Activated T-helper 1 cell treated with anti-CD3 and anti-CD28 coated beads, Interleukin-12 subunit alpha, Interleukin-12 subunit beta, Interleukin-2, Interleukin-4 antibody, amounts not matched to agents 30 ng/mL and 10 ng/mL and 1 ng/mL, durations not matched to agents 14 hours and 24 hours and 36 hours (primary cell): ENCODE results near the gene OBSCN. TPM values are rescaled to one million over a fixed set of nuclear protein-coding genes. Genes with fewer than 3 reads are reported as not detected.

Experiments used
- DNase-seq: peaks from one replicate; pipeline ENCODE4 v3.0.0; 2021; ENCODE audit warnings: low spot score
- H3K27ac Mint-ChIP-seq: one replicate; pipeline ENCODE4 v1.8.0; 2021; ENCODE audit warnings: mild to moderate bottlenecking, mixed read lengths
- H3K27me3 Mint-ChIP-seq: one replicate; pipeline ENCODE4 v1.8.0; 2022; ENCODE audit warnings: mild to moderate bottlenecking, moderate library complexity, mixed read lengths; ENCODE audit not compliant: insufficient read depth
- H3K36me3 Mint-ChIP-seq: one replicate; pipeline ENCODE4 v1.8.0; 2021; ENCODE audit warnings: low read depth, mixed read lengths
- H3K4me1 Mint-ChIP-seq: one replicate; pipeline ENCODE4 v1.8.0; 2021; ENCODE audit warnings: low read depth, mixed read lengths
- H3K4me3 Mint-ChIP-seq: one replicate; pipeline ENCODE4 v1.8.0; 2021; ENCODE audit warnings: mild to moderate bottlenecking, moderate library complexity, mixed read lengths
- H3K9me3 Mint-ChIP-seq: one replicate; pipeline ENCODE4 v1.8.0; 2021; ENCODE audit warnings: mixed read lengths
- intact Hi-C: fragments of 100-400 bp; cut with micrococcal nuclease; formaldehyde crosslinking; loops from one replicate; pipeline ENCODE4 v1.15.1; 2024
- total RNA-seq: library from RNA; stranded (reverse); gene quantifications from 2 replicates; pipeline ENCODE4 v1.2.3, GENCODE V29; 2022

OBSCN gene
- total RNA-seq, 1 donor from 2014 or later = 15.2 TPM

- intact Hi-C loops = no loop called here
- H3K27ac Mint-ChIP-seq = no peak overlapping the region
- no peaks in the 10 kb centered on the region for H3K4me1 Mint-ChIP-seq
- no peak for DNase-seq
- peaks cover 2% of the 10 kb centered on the region for H3K27me3 Mint-ChIP-seq
- H3K4me3 Mint-ChIP-seq = no peak overlapping the region
- no peaks in the 10 kb centered on the region for H3K9me3 Mint-ChIP-seq
- no peaks in the 10 kb centered on the region for H3K36me3 Mint-ChIP-seq
Observed at GRCh38 chr1:228352677-228353481, 145.0 kb downstream of the OBSCN start.

GRCh38 chr1:228353601-228354371 is 145.9 kb downstream of the OBSCN start:
- Mint-ChIP-seq H3K9me3 (no peaks in the 10 kb centered on the region), H3K4me1 (no peaks in the 10 kb centered on the region), H3K4me3 (no peak overlapping the region), H3K36me3 (no peaks in the 10 kb centered on the region), H3K27ac (no peak overlapping the region), H3K27me3 (peaks cover 2% of the 10 kb centered on the region)
- no peak for DNase-seq
- intact Hi-C loops = no loop called here

DNA sequence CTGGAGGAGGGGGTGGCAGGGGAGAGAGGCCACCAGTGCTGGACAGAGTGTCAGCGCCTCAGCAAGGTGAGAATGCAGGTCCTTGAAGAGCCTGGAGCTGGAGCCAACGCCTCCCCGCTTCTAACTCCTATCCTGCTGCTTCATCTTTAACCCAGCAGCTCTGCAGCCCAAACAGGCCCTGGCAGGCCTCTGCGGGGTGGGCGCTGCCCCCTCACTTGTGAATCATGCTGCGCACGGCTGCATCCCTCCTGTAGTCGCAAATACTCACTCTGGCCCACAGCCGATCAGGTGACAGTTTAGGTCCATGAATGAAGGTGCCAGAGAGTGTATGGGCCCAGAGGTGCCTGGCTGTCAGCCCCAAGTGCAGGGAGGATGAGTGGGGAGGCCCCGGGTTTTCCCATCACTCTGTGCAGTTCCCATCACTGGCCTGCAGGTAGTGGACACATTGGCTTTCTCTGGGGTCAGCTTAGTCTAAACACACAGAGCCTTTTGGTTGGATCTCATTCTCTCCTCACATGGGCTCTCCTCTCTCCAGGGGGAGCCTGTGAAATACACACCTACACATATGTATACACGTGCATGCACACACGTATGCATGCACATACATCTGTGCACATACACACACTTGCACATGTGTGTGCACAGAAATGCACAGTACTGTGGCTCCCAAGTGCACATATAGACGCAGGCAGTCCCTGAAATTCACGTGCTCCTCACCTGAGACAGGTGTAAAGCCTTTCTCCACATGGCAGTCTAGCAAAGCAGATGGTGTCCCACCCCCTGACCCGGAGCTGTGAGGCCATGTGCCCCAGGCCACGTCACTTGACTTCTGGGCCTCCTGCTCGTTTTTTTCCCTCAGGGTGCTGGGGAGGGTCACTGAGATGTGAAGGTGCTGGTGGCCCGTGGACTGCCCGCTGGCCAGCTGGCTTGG is 146.8 kb downstream of the OBSCN start:
- no peaks in the 10 kb centered on the region for H3K4me1 Mint-ChIP-seq
- no peak for DNase-seq
- no peaks in the 10 kb centered on the region for H3K9me3 Mint-ChIP-seq
- H3K4me3 Mint-ChIP-seq = no peak overlapping the region
- peaks cover 2% of the 10 kb centered on the region for H3K27me3 Mint-ChIP-seq
- intact Hi-C loops = no loop called here
- no peak overlapping the region for H3K27ac Mint-ChIP-seq
- no peaks in the 10 kb centered on the region for H3K36me3 Mint-ChIP-seq

GRCh38 chr1:228356897-228357680 is 149.2 kb downstream of the OBSCN start:
- H3K27ac Mint-ChIP-seq = no peak overlapping the region
- no peaks in the 10 kb centered on the region for H3K36me3 Mint-ChIP-seq
- intact Hi-C loops = no loop called here
- no peaks in the 10 kb centered on the region for H3K4me1 Mint-ChIP-seq
- no peaks in the 10 kb centered on the region for H3K9me3 Mint-ChIP-seq
- H3K27me3 Mint-ChIP-seq = peaks cover 2% of the 10 kb centered on the region
- no peak for DNase-seq
- no peak overlapping the region for H3K4me3 Mint-ChIP-seq

- Mint-ChIP-seq H3K36me3 (no peaks in the 10 kb centered on the region), H3K27me3 (peaks cover 2% of the 10 kb centered on the region), H3K4me3 (no peak overlapping the region), H3K27ac (no peak overlapping the region), H3K9me3 (no peaks in the 10 kb centered on the region), H3K4me1 (no peaks in the 10 kb centered on the region)
- intact Hi-C loops = no loop called here
- no peak for DNase-seq
Observed at GRCh38 chr1:228358039-228358763, 150.4 kb downstream of the OBSCN start.

GRCh38 chr1:228358764-228359612 is 151.1 kb downstream of the OBSCN start:
- H3K27ac Mint-ChIP-seq = no peak overlapping the region
- DNase-seq = no peak
- peaks cover 2% of the 10 kb centered on the region for H3K27me3 Mint-ChIP-seq
- H3K36me3 Mint-ChIP-seq = no peaks in the 10 kb centered on the region
- H3K4me1 Mint-ChIP-seq = no peaks in the 10 kb centered on the region
- intact Hi-C loops = no loop called here
- H3K9me3 Mint-ChIP-seq = no peaks in the 10 kb centered on the region
- no peak overlapping the region for H3K4me3 Mint-ChIP-seq

- no peak overlapping the region for H3K4me3 Mint-ChIP-seq
- no peaks in the 10 kb centered on the region for H3K4me1 Mint-ChIP-seq
- peak overlapping the region; percentile 29 for H3K27ac Mint-ChIP-seq
- intact Hi-C loops = no loop called here
- no peaks in the 10 kb centered on the region for H3K9me3 Mint-ChIP-seq
- no peaks in the 10 kb centered on the region for H3K36me3 Mint-ChIP-seq
- DNase-seq = no peak
- H3K27me3 Mint-ChIP-seq = peaks cover 2% of the 10 kb centered on the region
Observed at GRCh38 chr1:228359613-228360532, 152.0 kb downstream of the OBSCN start.

- DNase-seq = no peak
Observed at GRCh38 chr1:228360533-228361313, 152.9 kb downstream of the OBSCN start.

DNA sequence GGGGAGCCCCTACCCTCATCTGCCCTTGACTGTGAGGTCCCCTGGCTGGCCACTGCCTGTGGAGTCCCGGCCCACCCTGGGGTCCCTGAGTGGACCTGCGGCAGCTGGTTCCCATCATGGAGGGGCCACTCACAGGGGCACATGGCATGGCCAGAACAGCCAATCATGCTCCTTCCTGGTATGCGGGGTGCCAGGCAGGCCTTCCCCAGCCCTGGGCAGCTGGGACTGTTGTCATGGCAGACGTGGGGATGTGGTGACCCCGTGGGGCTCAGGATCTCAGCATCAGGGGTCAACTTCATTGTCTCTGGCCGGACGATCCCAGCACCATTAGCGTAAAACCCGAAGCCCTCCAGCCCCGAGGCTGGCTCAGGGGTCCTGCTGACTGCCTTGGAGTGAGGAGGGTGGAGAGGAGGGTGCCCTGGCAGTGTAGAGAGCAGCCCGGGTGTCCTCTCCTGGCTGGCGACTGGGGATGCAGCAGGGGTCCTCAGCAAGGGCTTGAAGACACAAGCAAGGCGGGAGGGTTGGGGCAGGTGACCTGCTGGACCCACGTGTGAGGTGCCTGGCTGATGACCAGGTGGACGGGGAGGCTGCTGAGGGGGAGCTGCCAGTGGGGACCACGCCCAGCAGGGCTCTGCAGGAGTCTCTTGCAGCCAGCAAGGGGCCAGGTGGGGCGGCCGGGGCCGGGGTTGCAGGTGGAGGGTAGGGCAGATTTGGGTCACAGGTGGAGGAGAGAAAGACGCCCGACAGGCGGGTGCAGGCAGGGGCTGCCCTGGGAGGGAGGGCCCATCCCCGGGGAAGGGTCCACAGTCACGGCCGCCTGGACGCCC is 153.7 kb downstream of the OBSCN start:
- no peak for DNase-seq
- no peaks in the 10 kb centered on the region for H3K27me3 Mint-ChIP-seq
- H3K4me1 Mint-ChIP-seq = no peaks in the 10 kb centered on the region
- no peak overlapping the region for H3K27ac Mint-ChIP-seq
- H3K4me3 Mint-ChIP-seq = no peak overlapping the region
- H3K9me3 Mint-ChIP-seq = no peaks in the 10 kb centered on the region
- intact Hi-C loops = no loop called here
- H3K36me3 Mint-ChIP-seq = no peaks in the 10 kb centered on the region

More at GRCh38 chr1:228360533-228361313, 152.9 kb downstream of the OBSCN start:
- Mint-ChIP-seq H3K27ac (no peak overlapping the region), H3K4me3 (no peak overlapping the region), H3K36me3 (no peaks in the 10 kb centered on the region), H3K9me3 (no peaks in the 10 kb centered on the region), H3K27me3 (peaks cover 2% of the 10 kb centered on the region), H3K4me1 (no peaks in the 10 kb centered on the region)
- intact Hi-C loops = no loop called here
